WTC11 (cell line): ENCODE measurements around the gene MLXIP.

Experiments used
- CREM ChIP-seq: sonication (generic); formaldehyde crosslinking; IDR thresholded peaks from 2 replicates; pipeline ENCODE4 v1.8.1; 2022; ENCODE audit warnings: mild to moderate bottlenecking, missing genetic modification reagents, moderate library complexity
- CTCF ChIP-seq: fragments of 200-600 bp; IDR thresholded peaks from 2 replicates; pipeline ENCODE4 v1.8.0; 2022; ENCODE audit warnings: antibody characterized with exemption
- ELF4 ChIP-seq: sonication (generic); formaldehyde crosslinking; IDR thresholded peaks from 2 replicates; pipeline ENCODE4 v1.8.1; 2022; ENCODE audit warnings: low read depth, mild to moderate bottlenecking, moderate library complexity, missing genetic modification reagents
- ETV6 ChIP-seq: sonication (generic); formaldehyde crosslinking; IDR thresholded peaks from 2 replicates; pipeline ENCODE4 v1.8.1; 2022; ENCODE audit warnings: mild to moderate bottlenecking, missing genetic modification reagents
- FOXK1 ChIP-seq: sonication (generic); formaldehyde crosslinking; IDR thresholded peaks from 2 replicates; pipeline ENCODE4 v1.8.0; 2022; ENCODE audit warnings: mild to moderate bottlenecking, moderate library complexity, missing genetic modification reagents
- JUN ChIP-seq: sonication (generic); formaldehyde crosslinking; IDR thresholded peaks from 2 replicates; pipeline ENCODE4 v1.8.0; 2023; ENCODE audit warnings: mild to moderate bottlenecking, missing genetic modification reagents
- MAX ChIP-seq: sonication (generic); formaldehyde crosslinking; IDR thresholded peaks from 2 replicates; pipeline ENCODE4 v1.8.0; 2022; ENCODE audit warnings: mild to moderate bottlenecking, missing genetic modification reagents
- SOX15 ChIP-seq: fragments of 250-450 bp; sonication (Bioruptor Pico); IDR thresholded peaks from 2 replicates; pipeline ENCODE4 v1.9.0; 2021; ENCODE audit warnings: mild to moderate bottlenecking
- TEAD4 ChIP-seq: sonication (generic); formaldehyde crosslinking; IDR thresholded peaks from 2 replicates; pipeline ENCODE4 v1.8.0; 2022; ENCODE audit warnings: mild to moderate bottlenecking, missing genetic modification reagents
- ZNF263 ChIP-seq: sonication (generic); formaldehyde crosslinking; IDR thresholded peaks from 2 replicates; pipeline ENCODE4 v1.8.1; 2022; ENCODE audit warnings: low read depth, mild to moderate bottlenecking, moderate library complexity, missing genetic modification reagents
- ZSCAN18 ChIP-seq: fragments of 250-450 bp; sonication (Bioruptor Pico); IDR thresholded peaks from 2 replicates; pipeline ENCODE4 v2.1.2; 2022; ENCODE audit warnings: mild to moderate bottlenecking, moderate library complexity
- TF ChIP-seq, protein P1 (sequence below): sonication (generic); formaldehyde crosslinking; IDR thresholded peaks from 2 replicates; pipeline ENCODE4 v1.8.0; 2022; ENCODE audit warnings: mild to moderate bottlenecking, missing genetic modification reagents
- TF ChIP-seq, protein P2 (sequence below): fragments of 250-450 bp; sonication (Bioruptor Pico); conservative IDR thresholded peaks from 2 replicates; pipeline ENCODE4 v1.9.0; 2021; ENCODE audit warnings: mild to moderate bottlenecking
- TF ChIP-seq, protein P3 (sequence below): sonication (generic); formaldehyde crosslinking; IDR thresholded peaks from 2 replicates; pipeline ENCODE4 v1.8.0; 2022; ENCODE audit warnings: mild to moderate bottlenecking, missing genetic modification reagents

DNA sequence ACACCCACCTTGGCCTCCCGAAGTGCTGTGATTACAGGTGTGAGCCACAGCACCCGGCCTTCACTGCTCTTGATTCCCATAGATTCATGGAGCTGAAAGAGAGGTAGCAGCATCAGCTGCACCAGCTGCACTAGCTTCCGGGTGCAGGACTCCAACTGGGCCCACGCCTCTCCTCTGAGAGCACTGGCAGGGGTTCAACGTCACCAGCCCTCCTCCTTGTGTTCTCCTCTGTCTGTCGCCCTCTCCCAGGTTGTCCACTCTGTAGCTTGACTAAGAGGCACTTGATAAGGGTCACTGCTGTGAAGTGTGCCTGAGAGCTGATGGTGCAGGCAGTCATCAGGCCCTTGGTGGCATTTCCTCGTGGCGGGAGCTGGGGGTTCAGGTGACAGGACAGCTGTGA lies 28.3 kb downstream of the MLXIP start:
- TF ChIP-seq, protein P1, sequence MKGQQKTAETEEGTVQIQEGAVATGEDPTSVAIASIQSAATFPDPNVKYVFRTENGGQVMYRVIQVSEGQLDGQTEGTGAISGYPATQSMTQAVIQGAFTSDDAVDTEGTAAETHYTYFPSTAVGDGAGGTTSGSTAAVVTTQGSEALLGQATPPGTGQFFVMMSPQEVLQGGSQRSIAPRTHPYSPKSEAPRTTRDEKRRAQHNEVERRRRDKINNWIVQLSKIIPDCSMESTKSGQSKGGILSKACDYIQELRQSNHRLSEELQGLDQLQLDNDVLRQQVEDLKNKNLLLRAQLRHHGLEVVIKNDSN (CRISPR knock-in tag) = no peak
- TF ChIP-seq CTCF (no peak), MAX (CRISPR knock-in tag) (no peak), ZNF263 (no peak), CREM (CRISPR knock-in tag) (no peak), ELF4 (no peak), TEAD4 (CRISPR knock-in tag) (no peak), ETV6 (CRISPR knock-in tag) (no peak), SOX15 (CRISPR knock-in tag) (no peak), JUN (CRISPR knock-in tag) (no peak), FOXK1 (CRISPR knock-in tag) (no peak), ZSCAN18 (CRISPR knock-in tag) (no peak)
- TF ChIP-seq, protein P2, sequence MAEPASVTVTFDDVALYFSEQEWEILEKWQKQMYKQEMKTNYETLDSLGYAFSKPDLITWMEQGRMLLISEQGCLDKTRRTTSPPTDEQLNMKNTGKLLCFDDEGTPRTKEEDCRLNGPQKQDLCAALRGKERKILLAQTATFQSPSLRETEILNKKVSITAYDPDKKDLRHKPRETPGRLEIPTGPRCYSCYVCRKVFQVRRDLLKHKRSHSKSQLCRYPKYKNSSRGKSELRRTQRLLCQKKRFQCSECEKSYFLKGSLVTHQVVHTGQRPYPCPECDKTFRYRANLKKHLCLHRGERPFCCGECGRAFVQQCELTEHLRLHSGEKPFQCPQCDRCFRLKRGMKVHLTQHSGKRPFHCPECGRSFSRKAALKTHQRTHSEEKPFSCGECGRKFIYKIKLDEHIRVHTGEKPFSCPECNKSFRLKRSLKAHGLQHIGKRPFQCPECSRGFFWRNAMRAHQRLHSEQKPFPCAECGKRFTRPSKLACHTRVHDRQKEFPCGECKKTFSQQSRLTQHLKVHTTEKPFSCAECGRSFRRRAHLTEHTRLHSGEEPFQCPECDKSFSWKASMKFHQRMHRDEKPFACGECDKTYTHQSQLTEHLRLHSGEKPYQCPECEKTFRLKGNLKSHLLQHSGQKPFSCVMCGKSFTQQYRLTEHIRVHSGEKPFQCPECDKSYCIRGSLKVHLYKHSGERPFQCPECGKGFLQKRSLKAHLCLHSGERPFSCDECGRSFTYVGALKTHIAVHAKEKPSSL = no peak
- TF ChIP-seq, protein P3, sequence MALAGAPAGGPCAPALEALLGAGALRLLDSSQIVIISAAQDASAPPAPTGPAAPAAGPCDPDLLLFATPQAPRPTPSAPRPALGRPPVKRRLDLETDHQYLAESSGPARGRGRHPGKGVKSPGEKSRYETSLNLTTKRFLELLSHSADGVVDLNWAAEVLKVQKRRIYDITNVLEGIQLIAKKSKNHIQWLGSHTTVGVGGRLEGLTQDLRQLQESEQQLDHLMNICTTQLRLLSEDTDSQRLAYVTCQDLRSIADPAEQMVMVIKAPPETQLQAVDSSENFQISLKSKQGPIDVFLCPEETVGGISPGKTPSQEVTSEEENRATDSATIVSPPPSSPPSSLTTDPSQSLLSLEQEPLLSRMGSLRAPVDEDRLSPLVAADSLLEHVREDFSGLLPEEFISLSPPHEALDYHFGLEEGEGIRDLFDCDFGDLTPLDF (CRISPR knock-in tag) = no peak
